Hematopoietic multipotent progenitor cell treated with erythropoietin and hydrocortisone succinate and interleukin-3 and kit ligand, for 4 days (in vitro differentiated cells): ENCODE results near the gene ELAVL2.

Source experiments
- DNase-seq: peaks from one replicate; pipeline ENCODE4 v3.0.0-alpha.2; 2015

The ELAVL2 gene

GRCh38 chr9:23821375-23822181 is 4.5 kb downstream of the ELAVL2 start:
- DNase-seq: peak; percentile 26

GRCh38 chr9:23820451-23821374 is 5.3 kb downstream of the ELAVL2 start:
- peak; percentile 8 for DNase-seq

DNA sequence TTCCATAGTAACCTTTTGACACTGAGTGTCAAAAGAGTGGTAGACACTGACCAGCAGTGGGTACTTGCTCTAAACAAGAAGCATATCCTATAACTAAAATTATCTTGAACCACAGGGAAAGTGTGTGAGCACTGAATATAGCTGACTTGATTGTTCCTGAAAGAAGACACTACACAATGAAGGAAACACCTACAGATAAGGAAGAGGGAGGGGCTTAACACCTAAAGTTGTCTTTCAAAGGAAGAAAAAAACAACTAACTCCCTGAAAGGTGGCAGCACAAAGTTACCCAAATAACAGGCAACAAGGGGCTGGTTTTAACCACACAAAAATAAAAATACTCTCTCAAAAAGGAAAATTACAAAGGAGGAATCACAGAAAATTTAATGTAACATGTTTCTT is 6.6 kb downstream of the ELAVL2 start:
- no peak for DNase-seq

GRCh38 chr9:23814243-23814642 is 11.8 kb downstream of the ELAVL2 start:
- no peak for DNase-seq

DNA sequence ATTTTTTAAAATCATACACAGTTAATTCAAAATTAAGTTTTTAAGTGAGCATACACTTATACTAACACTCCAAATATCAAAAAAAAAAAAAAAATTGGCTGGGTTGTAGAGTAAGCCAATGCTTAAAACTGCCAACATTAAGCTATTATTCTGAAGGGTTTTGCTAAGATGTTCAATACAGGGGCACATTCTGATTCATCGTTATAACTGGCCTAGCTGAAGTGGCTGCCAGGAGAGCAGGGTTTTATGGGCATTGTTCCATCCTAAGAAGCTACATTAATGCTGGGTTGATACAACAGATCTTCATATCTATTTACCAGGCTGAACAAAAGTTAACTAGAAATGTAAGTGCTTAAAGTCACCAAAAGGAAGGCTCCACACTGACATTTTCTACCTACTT is 13.4 kb downstream of the ELAVL2 start:
- DNase-seq: no peak

DNA sequence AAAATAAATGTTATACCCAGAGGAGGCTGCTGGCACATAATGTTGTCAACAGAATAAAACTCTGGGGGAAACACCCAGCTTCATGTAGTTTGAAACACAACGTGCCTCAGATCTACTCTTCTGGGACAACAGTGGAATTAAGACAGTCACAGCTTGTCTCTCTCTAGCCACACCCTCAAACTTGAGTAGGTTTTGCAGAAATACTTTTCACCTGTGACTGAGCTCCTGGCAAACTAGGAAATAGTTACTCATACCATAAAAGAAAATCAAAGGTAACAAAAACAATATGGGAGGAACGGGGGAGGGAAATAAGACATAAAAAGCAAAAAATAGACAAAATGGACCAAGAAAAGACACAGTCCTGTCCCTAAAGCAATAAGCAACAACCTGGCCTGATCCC is 14.4 kb downstream of the ELAVL2 start:
- DNase-seq: no peak

GRCh38 chr9:23803216-23803615 is 22.8 kb downstream of the ELAVL2 start:
- no peak for DNase-seq

GRCh38 chr9:23801523-23801922 is 24.5 kb downstream of the ELAVL2 start:
- no peak for DNase-seq

DNA sequence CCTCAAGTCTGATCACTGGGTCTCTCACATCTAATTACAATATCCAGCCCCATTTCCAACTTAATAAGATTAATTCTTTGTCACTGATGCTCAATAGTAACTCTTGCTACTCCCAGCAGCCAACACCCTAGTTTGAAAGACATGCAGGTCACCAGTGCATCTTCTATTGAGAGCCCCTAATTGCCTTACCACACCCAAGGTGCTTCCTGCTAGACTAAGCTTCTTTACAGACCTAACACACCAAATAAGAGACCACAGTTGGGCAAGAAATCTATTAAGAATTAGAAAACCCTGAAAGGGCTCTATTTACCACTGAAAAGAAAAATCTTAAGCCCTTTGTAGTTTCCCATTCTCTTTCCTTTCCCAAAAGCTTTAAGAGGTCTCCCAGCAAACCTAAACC is 26.5 kb downstream of the ELAVL2 start:
- DNase-seq: no peak

GRCh38 chr9:23798325-23798724 is 27.7 kb downstream of the ELAVL2 start:
- DNase-seq: no peak

DNA sequence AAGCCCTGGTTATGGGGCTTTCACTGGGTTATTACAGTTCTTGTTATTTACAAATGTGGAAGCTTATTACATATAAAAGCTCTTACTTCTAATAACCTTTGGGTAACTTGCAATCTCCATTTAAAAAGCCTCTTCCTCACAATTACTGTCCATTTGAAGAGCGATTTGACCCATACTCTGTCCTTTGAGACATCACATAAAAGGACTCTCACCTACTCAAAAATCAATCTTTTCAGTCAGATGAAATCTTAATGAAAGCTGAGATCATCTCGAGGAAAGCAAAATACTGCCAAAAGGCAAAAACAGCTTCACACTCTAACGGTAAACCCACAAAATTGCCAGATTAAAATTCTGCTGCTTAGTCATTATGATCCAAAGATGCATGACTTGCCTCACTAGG is 29.8 kb downstream of the ELAVL2 start:
- no peak for DNase-seq

DNA sequence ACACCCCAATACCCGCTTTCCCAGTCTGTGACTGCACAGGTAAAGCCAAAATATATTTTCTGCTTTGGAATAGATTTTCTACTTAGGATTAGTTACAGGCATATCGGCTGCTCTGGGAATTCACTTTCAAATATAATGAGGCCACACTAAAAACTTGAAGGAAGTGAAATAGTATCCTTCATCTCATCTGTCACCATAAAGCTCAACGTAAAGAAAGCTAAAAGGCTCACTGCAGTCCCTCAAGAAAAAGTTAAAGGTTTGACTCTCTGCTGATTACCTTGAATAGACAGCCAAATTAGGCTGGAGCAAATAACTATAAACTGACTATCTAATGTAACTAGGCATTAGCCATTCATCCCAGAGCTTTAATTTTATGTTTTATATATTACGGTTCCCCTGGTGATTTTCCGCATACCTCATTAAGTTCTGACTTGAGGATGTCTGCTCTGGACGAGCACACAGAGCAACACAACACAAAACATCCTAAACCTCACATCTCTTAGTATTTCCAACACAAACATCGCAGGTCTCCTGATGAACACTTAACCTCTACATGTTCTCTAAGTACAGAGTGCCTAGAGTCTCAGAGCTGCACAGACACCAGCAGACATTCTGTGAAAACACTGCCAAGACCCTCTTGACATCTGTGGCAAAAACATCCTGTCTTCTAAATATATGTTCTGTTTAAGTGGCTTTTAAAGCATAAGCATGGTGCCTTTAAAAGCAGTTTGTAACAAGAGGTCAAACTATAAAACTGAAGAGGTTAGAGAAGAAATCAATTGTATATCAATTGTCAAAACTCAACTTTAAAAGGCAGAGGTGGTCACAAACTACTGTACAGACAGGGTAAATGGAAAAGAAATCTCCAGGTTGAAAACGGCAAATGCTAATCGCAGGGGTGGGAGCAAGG is 35.4 kb downstream of the ELAVL2 start:
- DNase-seq: no peak

DNA sequence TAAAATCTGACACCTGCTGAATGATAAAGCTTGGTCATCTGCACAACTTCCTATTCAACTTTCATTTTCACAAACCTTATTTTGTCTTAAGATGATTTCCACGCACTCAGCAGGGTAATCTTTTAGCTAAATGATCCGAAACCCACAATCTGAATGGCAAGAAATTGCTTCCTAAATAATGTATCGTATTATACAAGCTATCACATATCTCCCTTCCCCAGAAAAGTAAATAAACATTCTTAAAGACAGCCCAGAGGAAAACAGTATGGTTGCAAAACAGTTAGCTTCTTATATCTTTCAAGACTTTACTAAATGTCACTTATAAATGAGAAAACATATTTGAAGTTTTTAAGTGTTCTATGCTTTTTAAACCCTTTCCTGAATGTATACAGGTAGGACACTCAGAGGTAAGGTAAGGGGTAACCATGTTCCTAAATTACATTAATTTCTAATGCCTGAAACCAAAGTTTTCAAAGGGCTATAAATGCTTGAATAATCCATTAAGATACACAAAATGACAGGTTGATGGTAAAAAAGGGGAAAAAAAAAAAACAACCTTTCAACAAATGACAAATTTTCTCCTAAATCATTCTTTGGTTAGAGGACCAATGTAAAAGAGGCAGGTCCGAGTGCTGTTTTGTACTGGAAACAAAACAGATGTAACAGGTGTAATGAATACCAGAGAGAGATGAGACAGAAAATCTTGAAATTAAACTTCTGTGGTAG is 36.3 kb downstream of the ELAVL2 start:
- DNase-seq: no peak

- DNase-seq: no peak
Measured at GRCh38 chr9:23784962-23785361, 41.1 kb downstream of the ELAVL2 start.

GRCh38 chr9:23783509-23783908 is 42.5 kb downstream of the ELAVL2 start:
- DNase-seq: no peak

GRCh38 chr9:23779220-23779619 is 46.8 kb downstream of the ELAVL2 start:
- no peak for DNase-seq

DNA sequence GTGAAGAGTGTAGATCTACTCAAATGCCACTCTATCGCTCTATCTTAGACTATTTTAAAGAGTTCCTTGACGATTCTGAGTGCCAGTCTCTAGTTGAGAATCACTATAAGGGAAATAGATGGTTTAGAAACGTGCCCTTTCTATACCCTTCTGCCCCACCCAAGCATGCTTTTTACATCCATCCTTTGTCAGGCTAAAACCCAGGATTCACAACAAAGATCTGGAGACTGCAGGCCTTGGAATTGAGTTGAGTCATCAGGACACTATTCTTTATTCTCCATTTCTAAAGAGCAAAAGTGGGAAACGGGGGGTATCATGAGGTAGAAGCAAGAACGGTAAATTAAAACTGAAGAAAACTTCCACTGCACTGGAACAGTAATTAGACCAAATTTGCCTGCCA is 48.7 kb downstream of the ELAVL2 start:
- no peak for DNase-seq

DNA sequence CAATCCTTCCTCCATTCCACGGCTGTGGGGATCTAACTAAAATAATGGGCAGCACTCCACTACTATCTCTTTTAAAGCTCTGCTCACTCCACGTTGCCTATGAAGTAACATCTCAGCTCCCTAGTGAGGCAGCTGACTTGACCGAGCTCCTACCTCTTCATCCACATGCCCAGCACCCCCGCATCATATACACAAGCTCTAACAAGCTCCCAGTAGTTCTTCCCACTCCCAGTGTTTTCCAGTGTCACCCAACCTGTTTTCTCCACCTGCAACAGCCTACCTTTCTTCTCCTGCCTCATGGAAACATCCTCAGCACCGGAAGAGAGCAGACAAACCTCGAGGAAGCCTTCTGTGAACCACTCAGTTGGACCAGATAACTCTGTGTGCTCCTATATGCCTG is 50.5 kb downstream of the ELAVL2 start:
- DNase-seq: no peak

DNA sequence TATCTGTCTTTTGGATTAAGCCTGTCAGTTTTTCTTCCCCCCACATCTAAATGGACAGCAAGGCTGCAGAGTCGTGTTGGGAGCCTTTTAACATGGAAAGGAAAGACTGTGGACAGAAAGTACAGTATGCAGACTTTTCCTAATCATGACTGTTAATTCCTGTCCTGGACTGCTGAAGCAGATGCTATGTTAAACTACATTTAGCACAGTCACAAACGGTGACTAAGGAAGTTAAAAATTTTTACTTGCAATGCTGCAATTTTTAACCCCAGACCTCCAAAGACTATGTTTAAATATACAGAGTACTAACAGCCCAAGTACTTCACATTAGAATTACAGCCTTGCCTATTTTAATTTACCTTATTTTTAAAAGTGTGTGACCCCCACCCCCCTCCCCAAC is 51.8 kb downstream of the ELAVL2 start:
- DNase-seq: no peak

DNA sequence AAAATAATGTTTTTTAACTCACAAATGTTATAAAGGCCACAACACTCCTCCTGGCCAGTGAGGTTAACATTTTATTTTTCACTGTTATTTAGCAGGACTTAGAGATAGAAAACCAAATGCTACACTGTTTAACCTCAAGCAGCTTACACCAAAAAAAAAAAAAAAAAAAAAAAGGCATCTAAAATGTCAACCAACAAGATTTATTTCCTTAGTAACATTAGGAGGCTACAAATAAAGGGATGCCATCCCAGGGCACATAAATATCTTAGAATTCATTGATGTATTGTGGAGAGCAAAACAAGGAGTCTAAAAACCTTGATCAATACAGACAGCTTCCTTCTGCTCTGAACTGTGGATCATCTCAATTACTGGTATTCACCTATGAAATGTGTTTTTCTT is 53.7 kb downstream of the ELAVL2 start:
- DNase-seq: no peak

- no peak for DNase-seq
Measured at GRCh38 chr9:23771746-23772384, 54.2 kb downstream of the ELAVL2 start.
